Neuronal stem cell (in vitro differentiated cells): ENCODE data around the gene HOXC11.

Experiments used
- DNase-seq: peaks from one replicate; pipeline ENCODE4 v3.0.0-alpha.2; 2013; ENCODE audit warnings: low spot score
- H2AFZ ChIP-seq: one replicate; pipeline ENCODE4 v1.6.1; 2013; ENCODE audit warnings: mild to moderate bottlenecking, low read length, inconsistent platforms
- H2AK5ac ChIP-seq: 2 replicates; pipeline ENCODE4 v1.6.1; 2013; ENCODE audit warnings: low read depth, mild to moderate bottlenecking, inconsistent platforms, low read length, moderate library complexity, mixed read lengths
- H2BK120ac ChIP-seq: 2 replicates; pipeline ENCODE4 v1.6.1; 2013; ENCODE audit warnings: low read depth, mild to moderate bottlenecking, inconsistent platforms, low read length, moderate library complexity, mixed read lengths
- H2BK12ac ChIP-seq: one replicate; pipeline ENCODE4 v1.6.1; 2013; ENCODE audit warnings: low read length, inconsistent platforms
- H2BK15ac ChIP-seq: 2 replicates; pipeline ENCODE4 v1.6.1; 2013; ENCODE audit warnings: mild to moderate bottlenecking, low read length, inconsistent platforms, mixed read lengths
- H2BK5ac ChIP-seq: one replicate; pipeline ENCODE4 v1.6.1; 2013; ENCODE audit warnings: inconsistent platforms, mild to moderate bottlenecking, low read length, moderate library complexity
- H3K14ac ChIP-seq: one replicate; pipeline ENCODE4 v1.6.1; 2013; ENCODE audit warnings: low read length, inconsistent platforms
- H3K18ac ChIP-seq: 2 replicates; pipeline ENCODE4 v1.6.1; 2013; ENCODE audit warnings: low read length, inconsistent platforms
- H3K23ac ChIP-seq: 2 replicates; pipeline ENCODE4 v1.6.1; 2013; ENCODE audit warnings: low read depth, mild to moderate bottlenecking, mixed read lengths, low read length, inconsistent platforms; ENCODE audit not compliant: poor library complexity
- H3K27ac ChIP-seq: replicated peaks from 3 replicates; pipeline ENCODE4 v1.5.1; 2013; ENCODE audit warnings: low read length, inconsistent platforms
- H3K27me3 ChIP-seq, 3 experiments: 2 replicates each; pipeline ENCODE4 v1.6.1; 2013; ENCODE audit warnings: low read length in 3 of 3, mild to moderate bottlenecking in 2 of 3, inconsistent platforms in 1 of 3, low read depth in 1 of 3, mixed read lengths in 1 of 3, moderate library complexity in 1 of 3; ENCODE audit not compliant: control insufficient read depth in 3 of 3, insufficient read depth in 3 of 3
- H3K36me3 ChIP-seq, 2 donors: replicated peaks in 1 of 2; 2 replicates each; pipeline ENCODE4 v1.6.1; 2013; ENCODE audit warnings: low read length in 2 of 2; ENCODE audit not compliant: control insufficient read depth in 2 of 2, insufficient read depth in 2 of 2
- H3K4ac ChIP-seq: 2 replicates; pipeline ENCODE4 v1.6.1; 2013; ENCODE audit warnings: inconsistent platforms, mild to moderate bottlenecking, low read length, moderate library complexity
- H3K4me1 ChIP-seq, 2 donors: 1 replicate in 1 of 2; 2 replicates in 1 of 2; pipeline ENCODE4 v1.6.1; 2013; ENCODE audit warnings: low read length in 2 of 2, low read depth in 1 of 2; ENCODE audit not compliant: control insufficient read depth in 2 of 2, insufficient read depth in 1 of 2
- H3K4me2 ChIP-seq: one replicate; pipeline ENCODE4 v1.6.1; 2013; ENCODE audit warnings: mild to moderate bottlenecking, low read length, inconsistent platforms; ENCODE audit not compliant: insufficient read depth, poor library complexity, severe bottlenecking
- H3K4me3 ChIP-seq, 2 donors: 2 replicates each; pipeline ENCODE4 v1.5.1; 2013; ENCODE audit warnings: low read length in 2 of 2, mild to moderate bottlenecking in 2 of 2, inconsistent platforms in 1 of 2, moderate library complexity in 1 of 2
- H3K79me1 ChIP-seq: one replicate; pipeline ENCODE4 v1.6.1; 2013; ENCODE audit warnings: low read depth, mild to moderate bottlenecking, inconsistent platforms, low read length, moderate library complexity
- H3K9ac ChIP-seq: one replicate; pipeline ENCODE4 v1.6.1; 2013; ENCODE audit warnings: mild to moderate bottlenecking, low read depth, low read length, inconsistent platforms; ENCODE audit not compliant: poor library complexity
- H3K9me3 ChIP-seq, 2 donors: replicated peaks in 1 of 2; 2 replicates each; pipeline versions ENCODE3 to v1.6.1; 2013; ENCODE audit warnings: low read length in 2 of 2, mild to moderate bottlenecking in 2 of 2, inconsistent platforms in 1 of 2, low read depth in 1 of 2, mixed read lengths in 1 of 2, moderate library complexity in 1 of 2; ENCODE audit not compliant: control insufficient read depth in 2 of 2, insufficient read depth in 1 of 2
- H4K8ac ChIP-seq: one replicate; pipeline ENCODE4 v1.6.1; 2013; ENCODE audit warnings: low read depth, mild to moderate bottlenecking, inconsistent platforms, low read length, moderate library complexity
- H4K91ac ChIP-seq: one replicate; pipeline ENCODE4 v1.6.1; 2013; ENCODE audit warnings: low read length, low read depth, mild to moderate bottlenecking, inconsistent platforms; ENCODE audit not compliant: poor library complexity
- WGBS, 2 donors: extraction: QIAGEN DNeasy Blood & Tissue Kit; methylation state at CpG; one replicate each; pipeline ENCODE4 v1.1.7; 2013; ENCODE audit warnings: missing lambda C conversion rate in 2 of 2, mixed read lengths in 1 of 2; ENCODE audit not compliant: insufficient read length in 2 of 2, insufficient replicate concordance in 1 of 2; ENCODE audit errors: extremely low coverage in 2 of 2; 5-methylcytosine and 5-hydroxymethylcytosine counted together

The HOXC11 gene

DNA sequence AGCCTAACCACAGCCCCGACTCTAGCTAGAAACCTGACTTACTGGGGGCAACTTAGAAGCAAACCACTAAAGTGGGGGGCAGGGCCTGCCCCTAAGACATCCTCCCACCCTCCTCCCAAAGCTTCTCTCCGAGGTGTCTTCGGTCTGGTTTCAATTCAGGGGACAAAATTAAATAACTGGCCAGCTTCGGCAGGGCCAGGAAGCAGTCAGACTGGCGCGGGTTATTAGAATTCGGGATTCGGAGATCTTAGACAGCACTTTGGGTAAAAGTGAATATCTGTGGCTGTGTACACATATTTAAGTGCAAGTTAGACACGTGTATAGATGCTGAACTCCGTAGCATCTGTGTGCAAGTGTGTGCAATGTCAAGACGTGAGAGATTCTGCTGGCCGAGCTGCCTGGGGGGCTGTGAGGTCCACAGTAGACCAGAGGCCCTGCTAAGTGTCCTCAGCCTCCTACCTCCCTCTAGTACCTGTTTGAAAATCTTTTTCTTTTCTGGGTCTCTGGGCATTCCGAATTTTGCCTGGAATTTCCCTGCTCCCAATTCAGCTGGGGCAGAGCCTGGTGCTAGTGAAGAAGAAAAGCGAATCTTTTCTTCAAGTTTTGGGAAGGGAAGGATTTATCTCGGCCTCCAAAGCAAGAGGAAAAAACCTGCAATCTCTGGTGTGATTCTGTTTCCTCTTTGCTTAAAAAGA is 8.0 kb downstream of the HOXC11 start:
- Histone ChIP-seq H2BK5ac (no peak overlapping the region), H4K91ac (no peak overlapping the region), H2AFZ (no peak overlapping the region), H3K4me1 (peaks cover 0 to 3% of the 10 kb centered on the region in 2 donors), H3K9ac (no peak overlapping the region), H3K27ac (no peak overlapping the region), H3K23ac (no peak overlapping the region), H2BK15ac (no peak overlapping the region), H3K4me2 (no peak overlapping the region), H3K14ac (no peak overlapping the region), H3K27me3 (peaks cover 53 to 98% (median 97%) of the 10 kb centered on the region in 3 experiments), H3K18ac (no peak overlapping the region), H3K36me3 (no peaks in the 10 kb centered on the region), H4K8ac (no peak overlapping the region), H2BK120ac (no peak overlapping the region), H3K4me3 (no peak overlapping the region), H2AK5ac (no peak overlapping the region), H3K79me1 (no peaks in the 10 kb centered on the region), H2BK12ac (no peak overlapping the region), H3K9me3 (peaks cover 0 to 24% of the 10 kb centered on the region in 2 donors), H3K4ac (no peak overlapping the region)
- no CpG with 5 or more reads among the region's 15 CpGs for WGBS, 2 donors
- DNase-seq = no peak

DNA sequence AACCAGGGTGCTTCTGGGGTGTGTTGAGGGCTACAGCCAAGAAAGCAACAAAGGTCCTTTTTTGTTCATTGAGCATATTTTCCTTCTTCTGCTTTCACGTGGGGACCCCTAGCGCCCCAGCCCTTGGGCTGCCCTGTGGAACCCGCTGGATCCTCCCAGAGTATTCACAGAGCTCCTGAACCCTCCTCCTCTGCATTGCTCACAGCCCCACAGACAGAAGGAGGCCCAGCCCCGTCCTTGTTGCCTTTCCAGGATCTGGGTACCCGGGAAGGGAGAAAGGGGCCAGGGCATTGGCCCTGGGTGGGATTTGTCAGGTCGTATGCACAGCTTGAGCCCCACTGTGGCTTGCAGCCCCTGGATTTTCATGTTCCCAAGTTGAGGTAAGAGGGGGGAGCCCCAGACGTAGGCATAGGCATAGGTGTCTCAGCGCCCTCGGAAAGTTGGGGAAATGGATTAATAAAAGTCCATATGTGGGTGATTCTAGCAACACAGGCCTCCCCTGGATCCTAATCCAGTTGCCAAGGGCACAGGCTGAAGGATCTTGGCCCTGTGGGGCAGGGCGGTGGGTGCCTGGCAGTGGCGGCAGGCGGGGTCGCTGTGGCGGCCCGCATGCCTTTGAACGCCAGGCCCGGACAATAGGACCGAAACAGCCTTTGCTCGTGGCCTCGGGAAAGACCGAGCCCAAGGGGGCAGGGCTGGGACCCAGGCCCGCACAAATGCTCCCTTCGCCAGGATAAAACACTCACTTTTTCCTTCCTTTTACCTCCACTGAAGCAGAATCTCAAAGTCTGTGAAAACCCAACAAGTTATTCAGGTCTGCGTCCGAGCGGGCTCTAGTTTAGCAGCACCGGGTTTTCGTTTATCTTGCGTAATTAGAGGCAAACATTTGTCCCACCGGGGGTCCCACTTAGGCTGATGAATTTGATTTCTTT is 9.0 kb downstream of the HOXC11 start:
- no peak overlapping the region for H2BK5ac ChIP-seq
- no peak overlapping the region for H2BK12ac ChIP-seq
- H4K8ac ChIP-seq = no peak overlapping the region
- H3K18ac ChIP-seq = no peak overlapping the region
- WGBS, 2 donors = no CpG with 5 or more reads among the region's 30 CpGs
- H3K23ac ChIP-seq = no peak overlapping the region
- H3K27ac ChIP-seq = no peak overlapping the region
- no peak overlapping the region for H2AK5ac ChIP-seq
- H2AFZ ChIP-seq = no peak overlapping the region
- no peak overlapping the region for H2BK120ac ChIP-seq
- H3K4me1 ChIP-seq = peaks cover 0 to 3% of the 10 kb centered on the region in 2 donors
- no peak for DNase-seq
- no peaks in the 10 kb centered on the region for H3K79me1 ChIP-seq
- no peak overlapping the region for H3K4me2 ChIP-seq
- no peak overlapping the region for H3K4ac ChIP-seq
- peaks cover 55 to 98% (median 97%) of the 10 kb centered on the region in 3 experiments for H3K27me3 ChIP-seq
- H2BK15ac ChIP-seq = no peak overlapping the region
- H3K14ac ChIP-seq = no peak overlapping the region
- no peak overlapping the region for H3K9ac ChIP-seq
- H3K36me3 ChIP-seq = no peaks in the 10 kb centered on the region
- H4K91ac ChIP-seq = no peak overlapping the region
- H3K4me3 ChIP-seq = no peak overlapping the region
- H3K9me3 ChIP-seq = peaks cover 0 to 21% of the 10 kb centered on the region in 2 donors

DNA sequence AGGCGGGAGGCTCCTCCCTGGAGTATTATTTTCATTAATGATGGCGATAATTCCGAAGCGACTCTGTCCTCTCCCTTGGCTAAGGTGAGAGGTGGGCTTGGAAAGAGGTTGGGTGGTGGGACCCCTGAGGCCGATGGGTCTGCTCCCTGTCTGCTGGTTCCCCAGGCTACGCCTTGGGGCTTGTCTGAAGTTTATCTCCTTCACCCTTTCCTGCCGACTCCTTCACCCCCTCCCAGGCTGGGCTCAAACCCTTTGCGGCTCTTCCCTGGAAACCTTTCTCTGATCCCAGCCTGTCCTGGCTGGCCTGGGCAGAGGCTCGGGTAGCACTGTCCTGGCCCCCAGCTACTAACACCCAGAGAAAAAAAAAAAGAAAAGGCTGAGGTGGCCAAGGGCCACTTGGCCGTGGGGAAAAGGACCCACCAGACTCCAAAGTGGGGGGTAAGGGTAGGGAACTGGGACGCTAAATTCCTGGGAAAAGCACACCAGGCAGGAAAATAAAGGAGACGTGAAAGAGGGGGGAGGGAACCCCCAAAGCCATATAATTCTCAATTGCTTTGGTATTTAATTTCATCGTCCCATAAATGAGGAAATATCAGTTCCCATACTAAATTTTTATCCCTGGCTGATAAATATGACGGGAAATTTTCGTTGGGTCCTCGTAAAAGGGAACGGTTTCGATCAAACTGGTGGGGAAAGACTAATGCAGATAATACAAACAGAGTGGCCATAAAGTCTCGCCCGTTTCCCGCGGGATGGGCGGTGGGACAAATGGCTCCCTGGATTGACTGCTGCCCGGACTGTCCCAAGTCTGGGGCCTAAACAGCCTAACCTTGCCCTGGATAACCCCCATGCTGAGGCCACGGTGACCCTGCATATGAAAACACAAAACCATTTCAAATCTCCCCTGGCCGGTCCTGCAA is 10.0 kb downstream of the HOXC11 start:
- no peak overlapping the region for H4K8ac ChIP-seq
- H3K9me3 ChIP-seq = peaks cover 0 to 18% of the 10 kb centered on the region in 2 donors
- H3K27ac ChIP-seq = no peak overlapping the region
- no peak overlapping the region for H3K23ac ChIP-seq
- peaks cover 0 to 3% of the 10 kb centered on the region in 2 donors for H3K4me1 ChIP-seq
- no peak overlapping the region for H3K4me2 ChIP-seq
- H3K27me3 ChIP-seq = peaks cover 54 to 98% (median 97%) of the 10 kb centered on the region in 3 experiments
- no peak overlapping the region for H2BK120ac ChIP-seq
- H3K36me3 ChIP-seq = no peaks in the 10 kb centered on the region
- no peak overlapping the region for H3K4ac ChIP-seq
- no peaks in the 10 kb centered on the region for H3K79me1 ChIP-seq
- no peak overlapping the region for H3K18ac ChIP-seq
- H4K91ac ChIP-seq = no peak overlapping the region
- no peak for DNase-seq
- no peak overlapping the region for H2BK5ac ChIP-seq
- H3K14ac ChIP-seq = no peak overlapping the region
- no peak overlapping the region for H2BK15ac ChIP-seq
- no peak overlapping the region for H2BK12ac ChIP-seq
- WGBS, 2 donors = no CpG with 5 or more reads among the region's 26 CpGs
- H2AFZ ChIP-seq = no peak overlapping the region
- H3K4me3 ChIP-seq = no peak overlapping the region
- H2AK5ac ChIP-seq = no peak overlapping the region
- H3K9ac ChIP-seq = no peak overlapping the region
